Measurements from ENCODE around the gene GPR146.
A peak's percentile ranks its signal among the peaks of the same experiment; 100 is the strongest.

Gene GPR146

GRCh38 chr7:1045069-1046063, 1.0 kb downstream of the GPR146 start:
- WGBS = 86% methylated on average over 17 of the region's 21 CpGs
- peak overlapping the region; percentile 9 for H3K27ac ChIP-seq (ENCODE audit: low read length, poor library complexity, severe bottlenecking)
- no peak overlapping the region for H2BK120ac ChIP-seq (ENCODE audit: low read depth, low read length)
- no peak overlapping the region for H4K91ac ChIP-seq (ENCODE audit: low read length)
- H4K8ac ChIP-seq (ENCODE audit: low read length) = no peak overlapping the region
- H3K23ac ChIP-seq (ENCODE audit: low read length in 2 of 2) = no peak overlapping the region
- H3K4me3 ChIP-seq (ENCODE audit: insufficient read depth in 1 of 2, low read depth in 1 of 2, low read length in 2 of 2) = peak overlapping the region in 1 of 2 experiments; percentile 84
- H3K79me1 ChIP-seq (replicated peaks; ENCODE audit: low read length, poor library complexity, severe bottlenecking) = peaks cover 40% of the 10 kb centered on the region
- peaks cover 44% of the 10 kb centered on the region for H3K4me1 ChIP-seq (ENCODE audit: control insufficient read depth, insufficient read depth, low read depth, low read length)
- H2AK5ac ChIP-seq (ENCODE audit: low read length, severe bottlenecking) = no peak overlapping the region
- DNase-seq = no peak
- no peak overlapping the region for H3K18ac ChIP-seq (ENCODE audit: low read depth in 1 of 2, low read length in 2 of 2)
- H3K4me2 ChIP-seq (ENCODE audit: low read length, poor library complexity, severe bottlenecking) = peak overlapping the region; percentile 94
- no peak overlapping the region for H2BK15ac ChIP-seq (ENCODE audit: low read depth, poor library complexity, severe bottlenecking)
- H3K14ac ChIP-seq (ENCODE audit: low read length in 2 of 2) = no peak overlapping the region
- peak overlapping the region; percentile 85 for H3K9ac ChIP-seq (ENCODE audit: low read length)
- H2BK12ac ChIP-seq (ENCODE audit: low read length in 2 of 2) = no peak overlapping the region
- H3K9me3 ChIP-seq (ENCODE audit: control insufficient read depth, low read length) = no peaks in the 10 kb centered on the region
- no peak overlapping the region for H2AFZ ChIP-seq (ENCODE audit: low read depth, low read length)
- H3K4ac ChIP-seq (ENCODE audit: low read depth in 1 of 2, low read length in 2 of 2) = no peak overlapping the region
- H3K27me3 ChIP-seq (ENCODE audit: control insufficient read depth in 1 of 2, insufficient read depth in 1 of 2, low read length in 2 of 2) = no peaks in the 10 kb centered on the region
- peaks cover 0 to 11% of the 10 kb centered on the region in 2 experiments for H3K36me3 ChIP-seq (ENCODE audit: control insufficient read depth in 1 of 2, insufficient read depth in 2 of 2, low read depth in 1 of 2, low read length in 2 of 2)
- no peak overlapping the region for H2BK5ac ChIP-seq (ENCODE audit: low read depth, low read length, poor library complexity, severe bottlenecking)

GRCh38 chr7:1046722-1047679, 2.7 kb downstream of the GPR146 start:
- Histone ChIP-seq H3K4me1 (ENCODE audit: control insufficient read depth, insufficient read depth, low read depth, low read length) (peaks cover 33% of the 10 kb centered on the region), H3K9ac (ENCODE audit: low read length) (no peak overlapping the region), H2BK5ac (ENCODE audit: low read depth, low read length, poor library complexity, severe bottlenecking) (no peak overlapping the region), H2AK5ac (ENCODE audit: low read length, severe bottlenecking) (no peak overlapping the region), H4K91ac (ENCODE audit: low read length) (no peak overlapping the region), H2BK120ac (ENCODE audit: low read depth, low read length) (no peak overlapping the region), H2BK15ac (ENCODE audit: low read depth, poor library complexity, severe bottlenecking) (no peak overlapping the region), H2BK12ac (ENCODE audit: low read length in 2 of 2) (no peak overlapping the region), H4K8ac (ENCODE audit: low read length) (no peak overlapping the region), H3K4ac (ENCODE audit: low read depth in 1 of 2, low read length in 2 of 2) (no peak overlapping the region), H3K23ac (ENCODE audit: low read length in 2 of 2) (no peak overlapping the region), H3K18ac (ENCODE audit: low read depth in 1 of 2, low read length in 2 of 2) (no peak overlapping the region), H3K27me3 (ENCODE audit: control insufficient read depth in 1 of 2, insufficient read depth in 1 of 2, low read length in 2 of 2) (no peaks in the 10 kb centered on the region), H3K4me3 (ENCODE audit: insufficient read depth in 1 of 2, low read depth in 1 of 2, low read length in 2 of 2) (no peak overlapping the region), H3K9me3 (ENCODE audit: control insufficient read depth, low read length) (no peaks in the 10 kb centered on the region), H3K27ac (ENCODE audit: low read length, poor library complexity, severe bottlenecking) (no peak overlapping the region), H3K14ac (ENCODE audit: low read length in 2 of 2) (no peak overlapping the region), H3K4me2 (ENCODE audit: low read length, poor library complexity, severe bottlenecking) (no peak overlapping the region), H3K36me3 (ENCODE audit: control insufficient read depth in 1 of 2, insufficient read depth in 2 of 2, low read depth in 1 of 2, low read length in 2 of 2) (peaks cover 0 to 22% of the 10 kb centered on the region in 2 experiments), H2AFZ (ENCODE audit: low read depth, low read length) (no peak overlapping the region), H3K79me1 (replicated peaks; ENCODE audit: low read length, poor library complexity, severe bottlenecking) (peaks cover 43% of the 10 kb centered on the region)
- 91% methylated on average over 13 of the region's 15 CpGs for WGBS
- DNase-seq = no peak

- 90% methylated on average over 23 of the region's 23 CpGs for WGBS
Measured at GRCh38 chr7:1049006-1049741, 4.8 kb downstream of the GPR146 start.

More at GRCh38 chr7:1049006-1049741, 4.8 kb downstream of the GPR146 start:
- H3K27me3 ChIP-seq (ENCODE audit: control insufficient read depth in 1 of 2, insufficient read depth in 1 of 2, low read length in 2 of 2) = no peaks in the 10 kb centered on the region
- H2BK12ac ChIP-seq (ENCODE audit: low read length in 2 of 2) = no peak overlapping the region
- no peak overlapping the region for H4K91ac ChIP-seq (ENCODE audit: low read length)
- H3K23ac ChIP-seq (ENCODE audit: low read length in 2 of 2) = no peak overlapping the region
- no peak overlapping the region for H2BK5ac ChIP-seq (ENCODE audit: low read depth, low read length, poor library complexity, severe bottlenecking)
- H3K27ac ChIP-seq (ENCODE audit: low read length, poor library complexity, severe bottlenecking) = no peak overlapping the region
- no peak overlapping the region for H3K4ac ChIP-seq (ENCODE audit: low read depth in 1 of 2, low read length in 2 of 2)
- no peak overlapping the region for H3K14ac ChIP-seq (ENCODE audit: low read length in 2 of 2)
- peaks cover 0 to 32% of the 10 kb centered on the region in 2 experiments for H3K36me3 ChIP-seq (ENCODE audit: control insufficient read depth in 1 of 2, insufficient read depth in 2 of 2, low read depth in 1 of 2, low read length in 2 of 2)
- H3K4me2 ChIP-seq (ENCODE audit: low read length, poor library complexity, severe bottlenecking) = no peak overlapping the region
- no peak overlapping the region for H2AK5ac ChIP-seq (ENCODE audit: low read length, severe bottlenecking)
- H3K4me3 ChIP-seq (ENCODE audit: insufficient read depth in 1 of 2, low read depth in 1 of 2, low read length in 2 of 2) = no peak overlapping the region
- no peak overlapping the region for H2BK15ac ChIP-seq (ENCODE audit: low read depth, poor library complexity, severe bottlenecking)
- H2BK120ac ChIP-seq (ENCODE audit: low read depth, low read length) = no peak overlapping the region
- peaks cover 39% of the 10 kb centered on the region for H3K4me1 ChIP-seq (ENCODE audit: control insufficient read depth, insufficient read depth, low read depth, low read length)
- no peak overlapping the region for H2AFZ ChIP-seq (ENCODE audit: low read depth, low read length)
- peaks cover 45% of the 10 kb centered on the region for H3K79me1 ChIP-seq (replicated peaks; ENCODE audit: low read length, poor library complexity, severe bottlenecking)
- H3K9ac ChIP-seq (ENCODE audit: low read length) = no peak overlapping the region
- DNase-seq = no peak
- no peak overlapping the region for H4K8ac ChIP-seq (ENCODE audit: low read length)
- H3K18ac ChIP-seq (ENCODE audit: low read depth in 1 of 2, low read length in 2 of 2) = no peak overlapping the region
- no peaks in the 10 kb centered on the region for H3K9me3 ChIP-seq (ENCODE audit: control insufficient read depth, low read length)
